ACHN (cell line): Measurements from ENCODE around the gene SORBS1.
A peak's percentile ranks its signal among the peaks of the same experiment; 100 is the strongest.

ENCODE experiments used
- DNase-seq: peaks from one replicate; pipeline ENCODE4 v3.0.0-alpha.2; 2015
- in situ Hi-C: cut with HindIII; loops from 2 replicates; pipeline ENCODE4 v1.10.0; 2017; ENCODE audit warnings: low sequenced_read_pairs, low pct_ligation_motif_present, low pct_unique_long_range_greater_than_20kb

Gene SORBS1

DNA sequence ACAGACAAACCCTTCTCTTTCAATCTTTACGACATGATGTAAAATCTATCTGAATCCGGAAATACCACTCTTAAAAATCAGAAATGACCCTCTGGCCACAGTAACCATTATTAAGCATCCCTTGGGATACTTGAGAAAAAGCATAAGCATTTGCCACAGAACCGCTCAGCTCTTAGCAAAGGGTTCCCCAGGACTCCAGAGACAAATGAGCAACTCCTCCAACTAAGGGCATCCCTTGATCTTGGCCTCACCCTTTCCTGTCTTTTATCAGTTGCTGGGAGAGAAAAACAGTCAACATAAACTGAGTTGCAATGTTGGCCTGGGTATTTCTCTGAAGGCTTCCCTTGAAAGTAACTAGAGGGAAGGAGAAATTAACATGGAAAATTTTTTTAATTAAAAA, 273.9 kb downstream of the SORBS1 start:
- in situ Hi-C loops: no loop called here
- DNase-seq: no peak

DNA sequence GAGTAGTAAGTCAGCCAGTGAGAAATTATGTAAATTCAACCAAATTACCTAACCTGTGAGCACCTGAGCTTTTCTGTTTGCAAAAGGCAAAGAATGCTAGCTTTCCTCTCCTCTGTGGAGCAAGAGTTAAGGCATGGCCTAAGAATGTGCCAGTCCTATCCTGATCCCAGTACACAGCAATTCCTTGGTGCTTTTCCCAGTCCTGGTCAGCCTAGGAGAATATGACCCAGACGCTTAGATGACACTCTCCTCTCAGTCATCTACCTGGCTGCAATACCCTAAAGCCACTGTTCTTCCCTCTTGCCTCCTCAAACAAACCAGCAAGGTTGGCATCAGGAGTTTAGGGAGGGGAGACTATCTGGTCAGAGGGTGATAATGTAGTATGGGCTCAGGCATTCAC, 274.5 kb downstream of the SORBS1 start:
- in situ Hi-C loops: no loop called here
- no peak for DNase-seq

DNA sequence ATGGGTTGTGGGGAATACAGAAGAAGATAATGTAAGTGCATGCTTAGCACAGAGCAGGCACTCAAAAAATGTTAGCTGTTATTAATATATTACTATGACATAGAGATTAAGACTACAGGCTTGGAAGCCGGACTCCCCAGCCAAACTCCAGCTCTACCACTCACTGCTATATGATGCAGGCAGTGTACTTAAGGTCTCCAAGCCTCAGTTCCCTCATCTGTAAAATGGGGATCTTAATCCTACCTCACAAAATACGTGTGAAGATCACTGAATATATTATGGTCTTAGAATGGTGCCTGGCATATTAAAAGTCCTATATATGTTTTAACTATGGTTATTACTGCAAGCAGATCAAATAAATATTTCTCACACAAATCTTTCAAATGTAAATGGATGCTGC, 275.6 kb downstream of the SORBS1 start:
- DNase-seq: no peak
- in situ Hi-C loops: no loop called here

DNA sequence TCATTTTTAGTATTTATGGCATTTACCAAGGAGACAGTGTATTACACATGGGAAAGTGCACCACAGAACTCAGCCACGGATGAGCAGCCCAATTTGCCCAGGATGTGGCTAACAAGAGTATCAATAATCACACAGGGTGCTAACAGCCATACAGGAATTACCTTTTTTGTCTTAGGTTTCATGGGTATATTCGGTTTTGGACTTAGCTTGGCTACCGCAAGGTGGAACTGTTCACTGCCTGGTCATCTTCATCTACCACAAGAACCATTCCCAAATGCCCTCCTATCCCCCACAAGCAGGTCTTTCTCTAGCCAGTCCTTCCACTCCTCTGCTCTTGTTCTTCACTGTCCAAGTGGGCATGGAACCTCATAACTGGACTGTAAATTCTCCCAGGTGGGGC, 276.4 kb downstream of the SORBS1 start:
- no peak for DNase-seq
- in situ Hi-C loops: no loop called here

DNA sequence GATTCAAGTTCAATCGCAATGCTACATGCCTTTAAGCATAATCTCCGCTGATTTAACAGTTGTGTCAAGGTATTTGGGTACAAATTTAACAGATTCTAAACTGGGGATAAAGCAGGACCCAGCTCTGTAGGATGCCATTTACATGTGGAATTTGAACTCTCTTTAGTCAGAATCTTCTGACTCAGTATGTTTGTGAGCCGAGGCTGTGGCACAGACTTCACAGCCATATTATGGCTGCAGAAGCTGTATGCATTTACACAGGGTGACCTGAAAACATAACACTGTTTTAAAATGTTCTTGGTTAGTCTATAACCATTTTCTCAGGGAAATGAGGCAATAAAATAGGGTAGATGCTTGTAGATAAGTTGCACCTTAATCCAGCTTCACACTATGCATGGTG, 279.1 kb downstream of the SORBS1 start:
- DNase-seq: no peak
- in situ Hi-C loops: no loop called here

DNA sequence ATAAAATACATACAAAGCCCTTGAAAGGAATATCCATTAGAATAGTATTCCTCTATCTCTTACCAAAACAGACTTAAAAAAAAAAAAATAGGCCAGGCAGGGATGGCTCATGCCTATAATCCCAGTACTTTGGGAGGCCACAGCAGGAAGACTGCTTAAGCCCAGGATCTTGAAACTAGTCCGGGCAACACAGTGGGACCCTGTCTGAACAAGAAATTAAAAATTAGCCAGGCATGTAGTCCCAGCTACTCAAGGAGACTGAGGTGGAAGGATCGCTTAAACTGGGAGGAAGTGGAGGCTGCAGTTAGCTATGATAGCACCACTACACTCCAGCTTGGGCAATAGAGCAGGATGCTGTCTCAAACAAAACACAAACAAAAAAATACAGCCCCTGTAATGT, 280.0 kb downstream of the SORBS1 start:
- in situ Hi-C loops: no loop called here

DNA sequence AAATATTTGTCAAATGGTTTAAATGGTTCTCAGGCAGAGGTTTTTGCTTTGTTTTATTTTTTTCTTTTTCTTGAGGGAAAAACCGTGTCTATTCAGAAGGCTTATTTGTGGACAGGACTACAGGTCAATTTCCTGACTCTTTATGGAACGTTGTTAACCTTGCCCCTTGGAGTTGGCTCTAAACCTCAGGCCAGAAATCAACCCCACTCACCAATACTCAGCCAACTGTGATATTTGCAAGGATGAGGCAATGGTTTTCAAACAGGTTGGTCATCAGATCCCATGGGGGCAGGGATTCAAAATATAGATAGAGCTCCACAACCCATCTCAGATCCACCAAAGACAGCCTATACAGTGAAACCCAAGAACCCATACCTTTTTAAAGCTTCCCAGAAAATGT, 280.5 kb downstream of the SORBS1 start:
- DNase-seq: no peak
- in situ Hi-C loops: no loop called here

More for the DNA sequence above, 280.0 kb downstream of the SORBS1 start:
- DNase-seq: no peak

DNA sequence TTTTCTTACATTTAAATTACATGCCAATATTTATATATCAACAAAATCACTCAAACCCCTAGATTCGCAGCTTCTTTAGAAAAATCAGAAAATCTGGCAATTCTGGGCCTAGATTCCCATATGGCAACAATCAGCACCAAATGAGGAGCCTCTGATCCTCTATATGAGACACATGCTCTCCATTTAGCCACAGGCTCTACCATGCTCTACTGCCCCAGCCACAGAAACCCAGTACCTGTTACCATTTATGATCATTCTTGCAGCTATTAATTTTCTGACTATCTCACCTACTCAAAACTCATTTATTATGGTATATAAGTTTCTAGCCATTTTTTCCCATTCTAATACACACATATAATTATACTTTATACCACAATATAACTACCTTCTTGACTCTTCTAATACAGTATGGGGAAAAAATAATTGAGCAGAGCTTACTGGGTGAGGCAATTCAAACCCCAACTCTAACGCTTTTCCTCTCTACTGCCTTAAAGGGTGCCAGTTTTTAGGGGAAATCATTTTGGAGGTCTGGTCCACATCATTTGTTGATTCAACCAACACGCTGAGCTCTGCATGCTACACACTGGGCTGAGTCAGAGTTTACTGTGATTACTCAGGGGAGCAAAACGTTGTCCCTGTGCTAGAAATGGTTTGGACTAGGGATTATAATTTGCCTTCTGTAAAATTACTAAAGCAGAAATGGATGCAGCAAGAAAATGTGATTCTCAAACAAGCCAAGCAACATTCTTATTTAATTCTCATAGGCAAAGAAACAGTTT, 281.9 kb downstream of the SORBS1 start:
- in situ Hi-C loops: no loop called here
- DNase-seq: no peak

DNA sequence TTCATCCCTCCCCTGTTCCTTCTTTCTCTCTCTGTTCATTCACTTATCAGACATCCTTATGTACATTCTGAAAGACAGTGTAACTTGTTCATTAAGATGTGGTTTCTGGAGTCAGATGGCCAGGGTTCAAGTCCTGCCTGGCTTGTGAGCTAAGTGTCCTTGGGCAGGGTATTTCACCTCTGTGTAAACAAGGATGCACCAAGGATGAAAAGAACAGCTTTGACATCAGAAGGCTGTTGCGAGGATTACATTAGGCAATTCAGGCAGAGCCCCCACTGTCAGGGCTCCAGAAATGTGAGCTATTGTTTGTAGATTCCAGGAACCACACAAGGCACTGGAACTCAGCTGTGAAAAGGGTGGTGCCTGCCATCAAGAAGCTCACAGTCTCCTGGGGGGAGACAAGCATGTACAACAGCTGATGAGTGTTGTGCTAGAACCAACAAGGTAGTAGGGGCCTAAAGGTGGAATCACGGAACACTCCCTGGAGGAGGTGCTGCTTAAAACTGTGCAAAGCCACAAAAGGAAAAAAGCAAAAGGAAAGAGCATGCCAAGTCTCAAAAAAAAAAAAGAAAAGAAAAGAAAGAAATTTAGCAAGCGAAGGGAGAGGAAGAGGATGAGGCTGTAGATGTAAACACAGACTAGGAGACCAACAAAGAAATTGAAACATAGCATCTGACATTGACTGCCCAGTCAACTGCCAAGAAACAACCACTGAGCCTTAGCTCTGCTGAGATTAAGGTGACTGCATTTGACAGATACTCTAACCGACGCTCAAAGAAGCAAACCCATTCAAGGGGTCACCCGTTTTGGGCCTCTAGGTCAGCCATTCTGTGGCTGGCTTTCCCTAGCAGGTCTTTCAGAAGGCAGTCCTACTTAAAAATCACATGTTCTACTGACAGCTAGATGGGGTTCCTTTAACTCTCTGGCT, 282.8 kb downstream of the SORBS1 start:
- in situ Hi-C loops: no loop called here
- no peak for DNase-seq

DNA sequence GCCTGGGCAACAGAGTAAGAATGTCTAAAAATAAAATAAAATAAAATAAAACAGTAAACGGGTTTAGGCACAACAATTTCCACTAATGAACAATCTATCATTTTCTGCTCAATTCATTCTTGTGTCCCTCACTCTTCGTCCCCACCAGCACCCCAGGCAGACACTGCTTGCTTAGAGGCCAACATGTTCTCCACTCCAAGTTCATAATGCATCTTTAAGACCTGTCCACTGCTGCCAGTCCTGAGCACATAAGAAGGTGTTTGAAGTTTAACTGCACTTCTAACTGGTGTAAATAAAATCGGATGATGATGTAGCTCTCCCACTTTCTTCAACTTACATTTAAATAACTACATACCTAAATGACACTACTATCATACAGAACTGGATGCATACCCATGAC, 283.6 kb downstream of the SORBS1 start:
- in situ Hi-C loops: no loop called here
- DNase-seq: no peak

DNA sequence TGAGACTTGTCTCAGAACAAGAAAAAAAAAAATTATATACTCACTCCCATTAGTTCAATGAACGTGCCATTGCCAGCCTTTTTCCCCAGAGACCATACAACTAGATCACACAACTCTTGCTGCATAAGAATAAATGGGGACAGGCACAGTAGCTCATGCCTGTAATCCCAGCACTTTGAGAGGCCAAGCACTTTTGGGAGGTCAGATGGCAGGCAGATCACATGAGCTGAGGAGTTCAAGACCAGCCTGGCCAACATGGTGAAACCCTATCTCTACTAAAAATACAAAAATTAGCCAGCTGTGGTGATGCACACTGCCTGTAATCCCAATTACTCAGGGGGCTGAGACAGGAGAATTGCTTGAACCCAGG, 284.0 kb downstream of the SORBS1 start:
- DNase-seq: no peak
- in situ Hi-C loops: no loop called here

DNA sequence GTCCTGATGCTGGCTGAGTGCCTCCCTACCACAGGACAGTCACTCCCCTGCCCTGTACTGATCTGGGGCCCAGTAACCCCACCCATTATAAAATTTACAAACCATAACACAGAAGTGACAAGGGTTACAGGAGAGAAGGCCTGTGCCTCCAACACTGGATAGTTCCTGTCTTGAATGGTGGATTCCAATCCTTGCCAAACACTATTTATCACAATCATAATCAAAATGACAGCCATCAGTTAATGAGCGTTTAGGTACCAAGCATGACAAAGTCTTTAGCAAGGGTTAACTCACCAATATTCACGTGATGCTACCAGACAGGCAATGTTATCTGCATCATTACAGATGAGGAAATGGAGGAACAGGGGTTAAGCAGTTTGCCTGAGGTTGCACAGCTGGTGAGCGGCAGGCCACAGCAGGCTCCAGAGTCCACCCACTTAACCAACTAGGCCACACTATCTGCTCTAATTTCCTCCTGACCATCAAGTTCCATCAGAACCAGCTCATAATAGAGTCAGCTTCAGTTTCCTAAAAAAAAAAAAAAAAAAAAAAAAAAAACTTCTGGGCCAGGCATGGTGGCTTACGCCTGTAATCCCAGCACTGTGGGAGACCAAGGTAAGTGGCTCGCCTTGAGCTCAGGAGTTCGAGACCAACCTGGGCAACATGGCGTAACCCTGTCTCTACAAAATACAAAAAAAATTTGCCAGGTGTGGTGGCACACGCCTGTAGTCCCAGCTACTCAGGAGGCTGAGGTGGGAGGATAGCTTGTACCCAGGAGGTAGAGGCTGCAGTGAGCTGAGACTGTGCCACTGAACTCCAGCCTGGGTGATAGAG, 284.6 kb downstream of the SORBS1 start:
- no peak for DNase-seq

DNA sequence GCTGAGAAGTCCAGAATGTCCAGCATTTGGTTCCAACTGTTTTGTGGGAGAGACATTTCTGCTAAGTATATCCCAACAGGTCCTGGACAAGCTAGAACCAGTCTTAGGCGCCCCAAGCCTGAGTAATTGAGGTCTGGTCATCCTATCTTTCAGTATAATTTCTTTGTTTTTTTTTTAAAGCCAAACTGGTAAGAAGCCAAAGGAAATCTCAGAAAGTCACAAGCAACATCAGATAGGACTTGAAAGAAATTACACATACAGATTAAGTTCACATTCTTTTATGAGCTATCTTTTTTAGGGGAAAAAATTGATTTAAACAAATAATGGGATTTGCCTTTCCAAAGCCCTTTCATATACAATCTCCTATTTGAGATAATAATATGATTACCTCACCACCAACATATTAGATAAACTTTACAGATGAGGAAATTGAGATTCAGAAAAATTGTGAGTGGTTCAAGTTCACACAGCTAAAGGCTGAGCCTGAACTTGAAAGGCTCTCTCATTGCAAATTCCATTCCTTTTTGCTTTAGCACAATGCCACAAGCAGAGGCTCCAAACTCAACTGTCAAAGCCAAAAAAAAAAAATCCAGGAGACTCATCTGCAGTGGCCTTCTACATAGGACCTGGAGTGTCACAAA, 285.3 kb downstream of the SORBS1 start:
- DNase-seq: no peak
- in situ Hi-C loops: no loop called here

More for the DNA sequence above, 284.6 kb downstream of the SORBS1 start:
- in situ Hi-C loops: no loop called here

DNA sequence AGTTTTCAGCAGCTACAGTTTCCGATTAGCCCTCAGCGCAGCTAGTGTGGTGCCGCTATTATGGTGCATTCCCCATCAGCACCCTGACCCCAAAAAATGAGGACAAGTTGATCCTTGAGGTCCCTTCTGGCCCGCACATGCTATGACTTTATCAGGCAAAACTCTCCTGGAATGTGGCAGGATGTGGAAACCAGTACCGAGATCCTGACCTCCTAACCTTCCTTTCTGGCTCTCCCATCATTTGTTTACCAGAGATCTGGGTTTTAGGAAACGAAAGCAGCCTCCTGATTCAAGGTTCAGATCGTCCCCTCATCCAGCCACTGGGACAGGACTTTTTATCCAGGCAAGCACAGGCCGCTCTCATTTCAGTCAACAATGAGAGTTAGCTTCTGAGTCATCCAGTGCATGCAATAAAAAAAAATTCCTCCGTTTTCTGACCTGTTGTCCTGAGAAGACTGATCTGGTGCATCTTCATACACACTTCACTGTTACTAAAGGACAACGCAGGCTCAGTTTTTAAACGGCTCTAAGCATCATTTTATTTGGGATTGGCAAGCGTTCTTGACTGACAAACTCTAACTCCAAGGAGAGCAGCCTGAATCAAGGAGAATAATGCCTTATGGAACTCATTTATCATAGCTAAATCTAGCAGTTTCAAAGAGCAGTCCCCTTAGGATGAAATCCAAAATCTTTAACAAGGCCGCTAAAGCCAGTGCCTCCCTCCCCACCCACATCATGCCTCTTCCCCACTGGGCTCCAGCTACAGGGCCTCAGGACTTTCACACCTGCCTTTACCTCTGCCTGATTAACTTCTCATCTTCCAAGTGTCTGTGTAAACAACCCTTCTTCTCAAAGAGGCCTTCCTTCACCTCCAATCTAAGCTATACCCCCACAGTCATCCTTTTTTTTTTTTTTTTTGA, 287.5 kb downstream of the SORBS1 start:
- peak; percentile 76 for DNase-seq
- in situ Hi-C loops: no loop called here

DNA sequence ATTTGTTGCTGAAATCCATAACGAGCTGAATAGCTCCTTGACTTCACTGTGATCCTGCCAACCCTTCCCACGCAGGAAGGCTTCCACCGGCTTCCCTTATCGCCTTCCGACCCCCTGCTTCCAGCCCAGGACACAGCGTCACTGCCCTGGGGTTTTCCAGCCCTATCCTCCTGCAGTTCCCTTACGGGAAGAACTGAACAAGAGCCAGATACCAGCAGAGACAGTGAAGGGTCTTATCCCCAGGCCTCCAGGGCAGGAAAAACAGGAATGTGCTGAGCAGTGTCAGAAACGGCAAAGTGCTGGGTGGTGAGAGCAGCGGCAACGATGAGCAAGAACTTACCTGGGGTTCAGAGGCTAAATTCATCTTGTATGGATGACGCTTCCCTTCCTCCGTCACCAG, 292.7 kb downstream of the SORBS1 start:
- DNase-seq: no peak
- in situ Hi-C loops: no loop called here

DNA sequence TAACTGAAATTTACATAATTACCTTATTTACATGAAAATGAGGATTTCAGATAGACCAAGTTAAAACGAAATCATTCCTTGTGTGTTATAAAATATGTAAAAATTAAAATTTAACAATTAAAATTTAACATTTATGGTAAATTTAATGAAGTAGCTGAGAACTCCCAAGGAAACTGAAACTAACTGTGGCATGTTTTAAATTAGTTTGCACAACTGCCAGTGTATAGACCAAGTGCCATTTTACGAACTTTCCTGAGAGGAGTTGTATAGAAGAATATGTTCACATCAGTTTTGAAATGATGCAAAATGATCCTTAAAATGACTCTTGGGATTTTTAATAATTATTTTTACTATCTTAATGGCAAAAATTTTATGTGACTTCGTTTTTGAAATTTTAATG, 293.9 kb downstream of the SORBS1 start:
- no peak for DNase-seq
- in situ Hi-C loops: no loop called here

DNA sequence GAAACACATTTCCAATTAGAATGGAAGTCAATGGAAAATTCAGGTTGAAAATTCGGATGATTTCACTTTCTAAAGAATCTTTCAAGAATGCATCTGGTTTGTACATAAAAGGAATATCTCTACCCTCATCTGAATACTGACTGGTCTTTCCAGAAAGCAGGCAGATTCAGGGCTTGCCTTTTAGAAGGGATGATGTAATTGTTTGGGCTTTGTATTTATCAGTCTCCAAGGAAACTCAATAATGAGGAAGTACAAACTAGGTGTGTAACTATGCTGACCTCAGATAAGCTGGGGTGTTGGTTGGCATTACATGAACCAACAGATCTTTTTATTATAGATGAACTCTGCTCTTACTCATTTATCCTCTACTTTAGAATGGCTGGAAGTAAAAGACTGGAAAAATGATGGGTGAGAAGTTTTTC, 294.5 kb downstream of the SORBS1 start:
- in situ Hi-C loops: no loop called here
- DNase-seq: peak; percentile 91

DNA sequence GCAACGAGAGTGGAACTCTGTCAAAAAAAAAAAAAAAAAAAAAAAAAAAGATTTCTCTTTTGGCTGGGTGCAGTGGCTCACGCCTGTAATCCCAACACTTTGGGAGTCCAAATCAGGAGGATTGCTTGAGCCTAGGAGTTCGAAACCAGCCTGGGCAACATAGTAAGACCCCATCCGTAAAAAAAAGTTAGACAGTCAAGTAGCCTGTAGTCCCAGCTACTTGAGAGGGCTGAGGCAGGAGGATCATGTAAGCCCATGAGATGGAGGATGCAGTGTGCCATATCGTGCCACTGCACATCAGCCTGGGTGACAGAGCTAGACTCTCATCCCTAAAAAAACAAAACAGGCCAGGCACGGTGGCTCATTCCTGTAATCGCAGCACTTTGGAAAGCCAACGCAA, 295.6 kb downstream of the SORBS1 start:
- in situ Hi-C loops: no loop called here
- no peak for DNase-seq
